C4-2B (cell line): Measurements from ENCODE around the gene SYS1.

ENCODE experiments used
- H3K27ac ChIP-seq: fragments of 450-650 bp; 2 replicates; pipeline ENCODE4 v1.5.1; 2017
- ZFX ChIP-seq: fragments of 450-650 bp; IDR thresholded peaks from 2 replicates; pipeline ENCODE4 v1.6.1; 2017
- TF ChIP-seq, protein P1 (sequence below): fragments of 450-650 bp; conservative IDR thresholded peaks from 2 replicates; pipeline ENCODE4 v1.5.1; 2017; ENCODE audit warnings: mild to moderate bottlenecking

Gene SYS1

DNA sequence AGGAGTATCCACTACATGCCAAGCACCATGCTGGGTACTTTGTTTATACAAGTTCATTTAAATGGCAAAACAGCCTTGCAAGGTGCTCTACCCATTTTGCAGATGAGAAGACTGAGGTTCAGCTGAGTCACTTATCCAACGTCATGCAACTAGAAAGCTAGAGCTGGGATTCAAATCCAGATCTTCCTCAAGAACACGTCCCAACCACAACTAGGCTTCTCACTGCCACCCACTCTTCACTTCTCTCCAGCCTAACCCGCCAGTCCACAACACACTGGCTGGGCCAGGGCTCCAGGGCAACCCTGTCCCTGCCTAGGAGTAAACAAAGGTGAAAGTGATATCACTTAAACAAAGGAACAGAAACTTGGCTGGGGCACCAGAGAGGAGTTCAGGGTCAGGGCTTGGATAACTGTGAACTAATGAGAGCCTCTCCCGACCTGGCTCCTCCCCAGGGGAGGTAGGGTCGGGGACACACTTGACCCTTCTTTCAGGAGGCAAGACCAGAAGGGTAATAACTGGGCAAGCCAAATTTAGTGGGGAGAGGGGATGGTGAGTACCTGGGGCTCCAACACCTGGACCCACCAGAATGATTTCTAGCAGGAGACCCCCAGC lies 22.6 kb upstream of the SYS1 start:
- TF ChIP-seq ZFX: no peak
- TF ChIP-seq, protein P1, sequence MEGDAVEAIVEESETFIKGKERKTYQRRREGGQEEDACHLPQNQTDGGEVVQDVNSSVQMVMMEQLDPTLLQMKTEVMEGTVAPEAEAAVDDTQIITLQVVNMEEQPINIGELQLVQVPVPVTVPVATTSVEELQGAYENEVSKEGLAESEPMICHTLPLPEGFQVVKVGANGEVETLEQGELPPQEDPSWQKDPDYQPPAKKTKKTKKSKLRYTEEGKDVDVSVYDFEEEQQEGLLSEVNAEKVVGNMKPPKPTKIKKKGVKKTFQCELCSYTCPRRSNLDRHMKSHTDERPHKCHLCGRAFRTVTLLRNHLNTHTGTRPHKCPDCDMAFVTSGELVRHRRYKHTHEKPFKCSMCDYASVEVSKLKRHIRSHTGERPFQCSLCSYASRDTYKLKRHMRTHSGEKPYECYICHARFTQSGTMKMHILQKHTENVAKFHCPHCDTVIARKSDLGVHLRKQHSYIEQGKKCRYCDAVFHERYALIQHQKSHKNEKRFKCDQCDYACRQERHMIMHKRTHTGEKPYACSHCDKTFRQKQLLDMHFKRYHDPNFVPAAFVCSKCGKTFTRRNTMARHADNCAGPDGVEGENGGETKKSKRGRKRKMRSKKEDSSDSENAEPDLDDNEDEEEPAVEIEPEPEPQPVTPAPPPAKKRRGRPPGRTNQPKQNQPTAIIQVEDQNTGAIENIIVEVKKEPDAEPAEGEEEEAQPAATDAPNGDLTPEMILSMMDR: no peak

DNA sequence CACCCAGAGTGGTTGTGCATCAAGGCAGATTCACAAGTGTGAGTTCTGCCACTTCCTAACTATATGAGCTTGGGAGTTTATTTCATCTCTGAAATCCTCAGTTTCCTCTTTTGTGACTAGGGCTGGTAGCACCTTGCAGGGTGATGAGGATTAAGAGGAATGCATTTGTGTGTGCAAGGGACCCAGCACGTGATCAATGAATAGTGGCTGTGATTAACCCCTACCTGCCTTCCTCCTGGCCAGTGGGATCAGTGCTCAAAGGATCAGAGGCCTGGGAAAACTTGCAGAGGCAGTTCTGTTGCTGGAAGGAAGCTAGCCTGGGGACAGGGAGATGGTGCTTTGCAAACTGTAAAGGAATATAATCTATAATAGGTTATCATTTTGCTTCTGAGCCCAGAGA lies 22.0 kb upstream of the SYS1 start:
- TF ChIP-seq, protein P1: no peak
- TF ChIP-seq ZFX: no peak
- H3K27ac ChIP-seq: peak overlapping the region; percentile 86

More for the DNA sequence above, 22.6 kb upstream of the SYS1 start:
- H3K27ac ChIP-seq: peak overlapping the region; percentile 86

DNA sequence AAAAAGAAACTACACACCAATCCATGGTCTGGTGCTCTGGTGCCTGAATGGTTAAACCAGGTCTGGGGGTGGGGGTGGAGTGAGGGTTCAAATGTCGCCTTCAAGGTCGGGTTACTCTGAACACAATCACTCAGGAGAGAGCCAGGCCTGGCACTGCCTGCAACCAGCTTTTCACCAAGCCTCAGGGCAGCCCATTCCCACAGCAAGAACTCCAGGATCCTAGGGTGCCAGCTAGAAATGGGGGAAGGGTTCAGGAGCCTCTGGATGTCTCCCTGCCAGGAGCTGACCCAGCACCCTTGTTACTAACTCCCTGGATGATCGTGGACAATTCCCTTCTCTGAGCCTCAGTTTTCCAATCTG lies 21.4 kb upstream of the SYS1 start:
- TF ChIP-seq, protein P1: no peak
- TF ChIP-seq ZFX: no peak
- H3K27ac ChIP-seq: peak overlapping the region; percentile 86

DNA sequence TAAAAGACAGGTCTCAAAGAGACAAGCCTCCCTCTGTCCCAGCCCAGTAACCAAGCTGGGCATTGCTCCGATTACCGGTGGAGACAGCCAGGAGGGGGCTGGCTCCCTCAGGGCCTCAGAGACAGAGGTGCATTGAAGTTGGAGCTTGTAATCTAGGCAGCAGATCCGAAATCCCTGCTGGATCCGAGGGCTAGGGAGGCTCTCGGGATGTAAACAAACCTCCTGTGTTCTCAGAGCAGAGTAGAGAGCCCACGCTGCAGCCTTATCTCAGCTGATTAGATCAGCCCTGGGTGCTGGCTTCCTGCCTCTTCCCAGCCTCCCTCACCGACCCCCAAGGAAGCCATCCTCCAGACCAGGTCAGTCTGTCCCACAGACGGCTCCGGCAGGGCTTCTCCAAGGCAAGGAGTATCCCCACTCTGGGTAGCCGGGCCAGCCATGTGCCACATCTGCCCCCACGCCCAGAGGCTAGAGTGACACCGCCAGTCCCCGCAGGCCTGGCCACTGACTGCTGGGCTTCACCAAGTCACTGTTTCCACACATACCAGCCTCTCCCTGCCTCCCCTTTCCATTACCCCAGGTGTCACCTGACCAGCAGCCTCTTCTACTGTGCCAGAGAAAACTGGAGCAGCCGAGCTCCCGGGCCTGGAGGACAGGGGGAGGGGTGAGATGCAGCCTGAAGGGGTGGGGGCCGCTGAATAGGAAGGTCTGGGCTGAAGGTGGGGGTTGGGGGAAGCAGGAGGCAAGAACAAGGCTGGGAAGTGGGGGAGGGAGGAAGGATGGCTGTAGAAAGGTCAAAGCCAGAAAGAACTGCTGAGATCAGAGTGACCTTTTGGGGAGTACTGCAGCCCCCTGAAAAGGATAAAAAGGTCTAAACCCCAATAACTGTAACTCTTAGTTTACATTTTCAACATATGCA lies 20.8 kb upstream of the SYS1 start:
- peak overlapping the region; percentile 86 for H3K27ac ChIP-seq
- TF ChIP-seq, protein P1: no peak

DNA sequence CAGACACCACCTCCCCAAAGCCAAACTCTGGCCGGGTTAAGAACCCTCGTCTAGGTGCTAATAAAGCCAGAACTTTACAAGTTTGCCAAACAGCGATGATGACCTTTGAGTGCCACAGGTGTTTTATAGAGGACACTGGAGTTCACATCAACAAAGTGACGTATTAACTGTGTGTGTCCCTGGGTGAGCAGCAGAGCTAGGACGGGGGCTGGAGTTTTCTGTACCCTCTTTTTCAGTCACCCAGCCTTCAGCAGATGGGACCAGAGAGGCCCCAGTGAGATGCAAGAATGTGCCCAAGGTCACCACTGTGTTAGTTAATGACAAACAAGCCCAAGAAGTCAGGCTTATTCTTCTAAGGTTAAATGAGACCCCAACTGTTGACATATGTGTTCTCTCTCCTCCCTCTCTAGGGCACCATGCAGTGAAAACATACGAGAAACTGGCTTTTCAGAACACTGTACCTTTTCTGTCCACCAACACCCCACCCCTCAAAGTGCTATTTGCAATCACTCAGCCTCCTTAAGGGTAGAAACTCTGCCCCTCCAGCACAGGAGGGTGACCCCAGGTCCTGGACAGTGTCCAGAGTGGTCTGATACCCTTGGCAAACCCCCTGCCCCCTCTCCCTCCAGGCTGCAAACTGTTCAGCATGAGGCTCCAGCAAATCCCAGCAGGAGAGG lies 20.0 kb upstream of the SYS1 start:
- TF ChIP-seq, protein P1: no peak
- no peak for TF ChIP-seq ZFX
- H3K27ac ChIP-seq: peak overlapping the region; percentile 86

DNA sequence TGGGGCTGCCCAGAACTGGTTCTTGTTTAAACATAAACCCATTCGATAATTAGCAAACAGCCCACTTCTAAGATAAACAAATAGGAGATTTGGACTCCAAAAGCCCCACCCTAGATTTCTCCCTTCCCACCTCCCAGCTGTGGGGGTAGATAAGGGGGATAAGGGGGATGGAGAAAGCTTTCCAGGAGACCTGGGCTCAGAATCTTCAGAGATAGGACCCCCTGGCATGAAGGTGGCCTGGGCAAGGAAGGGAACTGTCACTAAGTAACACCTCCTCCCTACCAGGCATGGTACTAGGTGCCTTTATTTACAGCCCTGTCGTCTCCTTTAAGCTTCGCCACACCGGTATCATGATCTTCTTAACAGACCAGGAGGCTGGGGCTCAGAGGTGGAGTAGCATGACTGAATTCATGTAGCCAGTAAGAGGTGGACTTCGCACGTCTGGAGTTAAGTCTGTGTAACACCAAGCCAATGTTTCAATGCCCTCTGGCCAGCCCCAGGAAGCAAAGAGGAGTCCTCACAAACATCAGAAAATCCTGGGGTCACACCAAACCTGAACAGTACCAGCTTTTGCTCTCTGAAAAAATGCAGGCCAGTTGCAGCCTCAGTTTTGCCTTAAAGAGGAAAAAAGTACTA lies 19.3 kb upstream of the SYS1 start:
- TF ChIP-seq, protein P1: no peak
- TF ChIP-seq ZFX: no peak
- peak overlapping the region; percentile 86 for H3K27ac ChIP-seq
